HG02759 (cell line): ENCODE data around the gene UHRF1.
A peak's percentile ranks its signal among the peaks of the same experiment; 100 is the strongest.
"Not testable (repeated sequence)": the region's sequence is repeated elsewhere in the genome, so short reads cannot be mapped to it uniquely, and the experiment has no call there.

ENCODE experiments used
- ATAC-seq: cut with Tn5 transposase; IDR thresholded peaks from one replicate; pipeline ENCODE4 v1.9.1; 2021; ENCODE audit warnings: mild to moderate bottlenecking, moderate library complexity; ENCODE audit not compliant: unreplicated experiment

Gene UHRF1

GRCh38 chr19:4933528-4933927 lies 24.2 kb downstream of the UHRF1 start:
- ATAC-seq = no peak

- ATAC-seq = no peak
These were observed 26.1 kb downstream of the UHRF1 start for GRCh38 chr19:4935444-4935843.

- no peak for ATAC-seq
These were observed 27.8 kb downstream of the UHRF1 start for GRCh38 chr19:4937060-4937459.

GRCh38 chr19:4938461-4938860 lies 29.2 kb downstream of the UHRF1 start:
- not testable (repeated sequence) for ATAC-seq

- ATAC-seq = no peak
These were observed 30.2 kb downstream of the UHRF1 start for GRCh38 chr19:4939466-4939865.

GRCh38 chr19:4941638-4942169 lies 32.4 kb downstream of the UHRF1 start:
- ATAC-seq = not testable (repeated sequence)

GRCh38 chr19:4950650-4951049 lies 41.3 kb downstream of the UHRF1 start:
- not testable (repeated sequence) for ATAC-seq

GRCh38 chr19:4951656-4952055 lies 42.4 kb downstream of the UHRF1 start:
- ATAC-seq = no peak

GRCh38 chr19:4952945-4953344 lies 43.6 kb downstream of the UHRF1 start:
- no peak for ATAC-seq

- ATAC-seq = not testable (repeated sequence)
These were observed 45.2 kb downstream of the UHRF1 start for GRCh38 chr19:4954320-4955149.

- ATAC-seq = no peak
These were observed 46.0 kb downstream of the UHRF1 start for GRCh38 chr19:4955274-4955673.

- no peak for ATAC-seq
These were observed 48.7 kb downstream of the UHRF1 start for GRCh38 chr19:4957981-4958380.

- ATAC-seq = no peak
These were observed 52.9 kb downstream of the UHRF1 start for GRCh38 chr19:4962085-4962619.

- no peak for ATAC-seq
These were observed 55.8 kb downstream of the UHRF1 start for GRCh38 chr19:4965061-4965460.

GRCh38 chr19:4966591-4966990 lies 57.3 kb downstream of the UHRF1 start:
- ATAC-seq = no peak

GRCh38 chr19:4967738-4968461 lies 58.6 kb downstream of the UHRF1 start:
- ATAC-seq = no peak

- ATAC-seq = peak; percentile 90
These were observed 59.4 kb downstream of the UHRF1 start, which contains the start of gene KDM4B for GRCh38 chr19:4968462-4969291. Gene KDM4B (plus strand): TSS chr19:4969113. CDS start chr19:5032891, 63,778 bp downstream.

GRCh38 chr19:4969292-4969771 lies 60.0 kb downstream of the UHRF1 start:
- ATAC-seq = no peak

- no peak for ATAC-seq
These were observed 60.7 kb downstream of the UHRF1 start for GRCh38 chr19:4969772-4970531.
